NCI-H526 (cell line): ENCODE data around the gene ITFG2.

ENCODE experiments used
- DNase-seq, 2 experiments: peaks; one replicate each; lab custom pipeline; 2025; lab: John Stamatoyannopoulos, UW

ITFG2 gene

GRCh38 chr12:2795291-2796186, 16.9 kb upstream of the ITFG2 start:
- DNase-seq: peak in 1 of 2 experiments; percentile 76

DNA sequence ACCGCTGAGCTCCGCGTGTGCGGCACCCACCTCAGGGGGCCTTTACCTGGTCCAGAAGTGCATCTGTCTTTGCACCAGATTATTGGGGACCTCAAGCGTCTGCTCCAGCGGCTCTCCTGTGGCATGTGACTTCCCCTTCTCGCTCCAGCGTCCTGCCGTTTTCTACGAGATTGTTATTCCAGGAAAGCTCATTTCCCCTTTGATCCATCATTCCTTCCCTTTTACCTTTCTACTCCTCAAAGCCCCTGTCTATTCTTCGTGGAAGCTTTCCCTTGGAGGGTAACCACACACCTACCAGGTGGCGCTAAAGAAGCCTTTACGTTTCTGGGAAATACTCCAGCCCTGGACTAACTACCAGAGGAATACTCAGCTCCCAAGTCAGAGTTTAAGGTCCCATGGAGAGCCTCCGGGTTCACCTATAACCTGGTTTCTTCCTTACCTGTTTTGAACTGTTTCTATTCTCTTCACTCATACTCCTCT, 16.2 kb upstream of the ITFG2 start:
- peak in 1 of 2 experiments; percentile 40 for DNase-seq

DNA sequence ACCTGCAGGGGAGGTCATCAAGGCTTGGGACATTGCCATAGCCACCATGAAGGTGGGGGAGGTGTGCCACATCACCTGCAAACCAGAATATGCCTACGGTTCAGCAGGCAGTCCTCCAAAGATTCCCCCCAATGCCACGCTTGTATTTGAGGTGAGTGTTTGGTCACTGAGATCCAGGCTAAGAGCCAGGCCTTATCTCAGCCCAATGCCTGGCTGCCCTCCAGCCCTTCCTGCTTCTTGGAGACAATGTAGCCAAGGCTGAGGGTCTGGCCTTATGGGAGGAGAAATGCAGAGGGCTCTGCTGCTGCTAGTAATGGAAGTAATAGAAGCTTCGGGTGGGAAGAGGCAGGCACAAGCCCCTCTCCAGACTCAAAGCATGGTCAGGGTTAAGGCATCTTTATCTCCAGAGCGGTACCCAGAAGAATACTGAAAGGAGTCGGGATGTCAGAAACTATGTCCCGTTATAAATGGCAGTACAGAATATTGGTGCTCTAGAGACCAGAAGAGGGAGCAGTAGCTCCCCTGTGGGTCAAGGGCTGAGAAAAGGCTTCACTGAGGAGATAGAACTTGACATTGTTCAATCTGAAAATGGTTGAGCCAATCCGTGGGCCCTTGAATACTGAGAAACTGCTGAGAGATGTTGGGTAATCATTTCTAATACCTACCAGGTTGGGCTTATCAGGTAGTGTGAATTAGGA, 14.6 kb upstream of the ITFG2 start:
- DNase-seq: no peak

DNA sequence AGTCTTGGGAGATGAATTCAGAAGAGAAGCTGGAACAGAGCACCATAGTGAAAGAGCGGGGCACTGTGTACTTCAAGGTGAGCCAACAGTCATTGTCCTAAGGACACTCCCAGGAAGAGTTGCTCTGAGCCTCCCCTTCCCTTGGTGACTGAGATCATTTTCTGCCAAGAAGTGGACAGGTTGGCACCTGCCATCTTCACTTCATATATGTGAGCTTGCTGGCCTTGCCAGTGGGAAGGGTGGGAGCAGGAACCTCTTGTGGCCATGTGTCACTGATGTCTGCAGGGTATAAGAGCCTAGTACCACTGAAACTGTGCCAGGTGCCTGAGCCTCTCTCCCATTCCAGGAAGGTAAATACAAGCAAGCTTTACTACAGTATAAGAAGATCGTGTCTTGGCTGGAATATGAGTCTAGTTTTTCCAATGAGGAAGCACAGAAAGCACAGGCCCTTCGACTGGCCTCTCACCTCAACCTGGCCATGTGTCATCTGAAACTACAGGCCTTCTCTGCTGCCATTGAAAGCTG, 12.4 kb upstream of the ITFG2 start:
- no peak for DNase-seq

DNA sequence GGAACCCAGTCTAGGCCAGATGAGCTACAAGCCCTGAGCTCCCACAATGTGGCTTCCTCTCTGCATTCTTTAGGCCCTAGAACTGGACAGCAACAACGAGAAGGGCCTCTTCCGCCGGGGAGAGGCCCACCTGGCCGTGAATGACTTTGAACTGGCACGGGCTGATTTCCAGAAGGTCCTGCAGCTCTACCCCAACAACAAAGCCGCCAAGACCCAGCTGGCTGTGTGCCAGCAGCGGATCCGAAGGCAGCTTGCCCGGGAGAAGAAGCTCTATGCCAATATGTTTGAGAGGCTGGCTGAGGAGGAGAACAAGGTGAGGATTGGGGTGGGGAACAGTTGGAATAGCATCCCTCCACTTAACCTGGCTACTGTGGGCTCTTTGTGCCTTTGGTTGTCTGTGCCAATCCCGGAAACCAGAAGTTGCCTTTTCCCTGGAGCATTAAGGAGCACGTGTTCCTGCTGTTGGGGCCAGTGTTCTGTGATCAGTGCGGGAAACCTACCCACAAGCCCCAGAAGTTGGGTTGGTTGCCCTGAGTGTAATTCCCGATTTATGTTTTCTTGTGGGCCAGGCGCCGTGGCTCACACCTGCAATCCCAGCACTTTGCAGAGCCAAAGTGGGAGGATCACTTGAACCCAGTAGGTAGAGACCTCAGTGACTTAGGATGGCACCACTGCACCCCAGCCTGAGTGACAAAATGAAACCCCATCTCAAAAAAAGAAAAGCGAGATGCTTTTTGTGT, 11.3 kb upstream of the ITFG2 start:
- no peak for DNase-seq

GRCh38 chr12:2803635-2804392, 8.7 kb upstream of the ITFG2 start:
- DNase-seq: no peak

GRCh38 chr12:2804393-2805142, 7.9 kb upstream of the ITFG2 start:
- no peak for DNase-seq

GRCh38 chr12:2805143-2805520, 7.3 kb upstream of the ITFG2 start:
- no peak for DNase-seq

- DNase-seq: no peak
These were observed 5.8 kb upstream of the ITFG2 start for GRCh38 chr12:2806700-2807099.

GRCh38 chr12:2811801-2812200, 667 bp upstream of the ITFG2 start:
- DNase-seq: peak in 1 of 2 experiments; percentile 10

DNA sequence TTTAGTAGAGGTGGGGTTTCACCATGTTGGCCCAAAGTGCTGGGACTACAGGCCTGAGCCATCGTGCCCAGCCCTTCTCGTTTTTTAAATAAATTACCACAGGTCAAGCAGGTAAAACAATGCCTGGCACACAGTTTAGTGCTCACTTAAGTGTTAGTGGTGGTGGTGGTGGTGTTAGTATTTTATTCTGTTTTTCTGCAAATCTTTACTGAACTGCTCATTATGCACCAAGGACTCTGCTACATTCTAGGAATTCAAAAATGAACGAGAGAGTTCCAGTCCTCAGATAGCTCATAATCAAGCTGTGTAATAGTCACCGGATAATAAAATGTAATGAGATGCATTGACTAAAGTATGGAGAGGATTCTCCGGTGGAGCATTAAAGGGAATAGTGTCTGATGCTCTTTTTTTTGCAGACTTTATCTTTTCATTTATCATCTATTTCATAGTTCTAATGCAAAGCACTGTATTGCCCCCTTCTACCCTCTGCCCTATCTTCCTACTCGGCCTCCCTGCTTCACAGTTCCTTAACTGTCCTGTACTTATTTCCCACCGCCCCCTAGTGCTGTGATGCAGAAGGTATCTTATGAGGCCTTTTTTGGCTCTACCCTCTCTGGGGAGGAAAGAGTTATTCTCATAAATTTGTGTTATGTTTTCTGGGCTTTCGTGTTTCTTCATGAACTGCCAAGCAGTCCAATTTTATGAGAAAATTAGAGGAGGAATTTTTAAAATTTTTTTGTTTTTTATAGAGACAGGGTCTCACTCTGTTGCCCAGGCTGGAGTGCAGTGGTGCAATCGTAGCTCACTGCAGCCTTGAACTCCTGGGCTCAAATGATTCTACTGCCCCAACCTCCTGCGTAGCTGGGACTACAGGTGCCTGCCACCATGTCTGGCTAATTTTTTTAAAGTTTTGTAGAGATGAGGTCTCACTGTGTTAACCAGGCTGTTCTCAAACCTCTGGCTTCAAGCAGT, 1.0 kb downstream of the ITFG2 start:
- DNase-seq: peak; percentile 73 to 81

DNA sequence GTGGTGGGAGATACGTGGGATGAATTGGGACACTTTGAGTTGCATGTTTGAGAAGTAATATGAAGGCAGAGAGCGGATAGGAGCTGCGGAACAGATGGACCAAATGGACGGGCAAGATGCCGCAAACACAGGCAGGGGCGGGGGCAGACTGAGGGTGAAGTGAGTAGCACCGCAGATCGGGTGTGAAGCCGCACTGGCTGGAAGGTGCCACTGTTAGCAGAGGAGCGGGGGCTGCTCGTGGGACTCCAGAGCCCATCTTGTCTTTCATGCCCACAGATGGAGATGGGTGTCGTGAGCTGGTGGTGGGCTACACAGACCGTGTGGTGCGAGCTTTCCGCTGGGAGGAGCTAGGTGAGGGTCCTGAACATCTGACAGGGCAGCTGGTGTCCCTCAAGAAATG, 7.3 kb downstream of the ITFG2 start:
- no peak for DNase-seq

DNA sequence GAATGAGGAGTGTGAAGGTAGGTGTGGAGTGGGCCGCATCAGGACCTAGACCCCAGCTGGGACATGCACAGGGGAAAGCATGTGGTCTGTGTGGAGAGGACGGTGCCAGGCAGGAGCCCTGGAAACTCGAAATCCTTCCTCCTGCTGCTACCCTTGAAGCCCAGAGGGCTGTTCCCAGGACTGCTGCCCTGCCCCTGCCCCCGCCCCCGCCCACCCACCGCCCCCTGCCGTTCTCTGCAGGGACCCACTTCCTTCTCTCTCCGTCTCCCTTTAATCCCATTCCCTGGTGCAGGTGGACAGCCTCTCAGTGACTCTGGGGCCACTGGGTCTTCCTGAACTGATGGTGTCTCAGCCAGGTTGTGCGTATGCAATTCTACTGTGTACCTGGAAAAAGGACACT, 8.0 kb downstream of the ITFG2 start:
- no peak for DNase-seq

- no peak for DNase-seq
These were observed 11.0 kb downstream of the ITFG2 start for GRCh38 chr12:2823483-2823882.

GRCh38 chr12:2824541-2824940, 12.1 kb downstream of the ITFG2 start:
- no peak for DNase-seq

DNA sequence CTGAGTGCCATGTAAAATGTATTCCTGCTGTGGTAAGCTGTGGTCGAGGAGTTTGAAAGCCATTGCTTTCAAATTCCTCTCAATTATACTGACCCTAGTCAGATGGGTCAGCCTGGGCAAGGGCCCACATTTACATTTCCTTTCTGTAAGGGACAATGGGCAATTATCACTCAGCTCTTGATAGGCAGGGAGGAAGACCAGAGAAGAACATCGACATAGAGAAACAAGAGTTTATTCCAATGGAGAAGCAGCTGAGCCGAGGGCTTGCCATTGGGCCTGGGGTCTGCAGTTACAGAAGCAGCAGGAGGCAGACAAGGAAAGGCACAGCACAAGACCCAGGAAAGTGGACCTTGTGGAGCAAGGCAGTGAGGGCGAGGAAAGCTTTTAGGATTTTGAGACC, 12.7 kb downstream of the ITFG2 start:
- DNase-seq: no peak

GRCh38 chr12:2826036-2826435, 13.6 kb downstream of the ITFG2 start:
- DNase-seq: no peak

DNA sequence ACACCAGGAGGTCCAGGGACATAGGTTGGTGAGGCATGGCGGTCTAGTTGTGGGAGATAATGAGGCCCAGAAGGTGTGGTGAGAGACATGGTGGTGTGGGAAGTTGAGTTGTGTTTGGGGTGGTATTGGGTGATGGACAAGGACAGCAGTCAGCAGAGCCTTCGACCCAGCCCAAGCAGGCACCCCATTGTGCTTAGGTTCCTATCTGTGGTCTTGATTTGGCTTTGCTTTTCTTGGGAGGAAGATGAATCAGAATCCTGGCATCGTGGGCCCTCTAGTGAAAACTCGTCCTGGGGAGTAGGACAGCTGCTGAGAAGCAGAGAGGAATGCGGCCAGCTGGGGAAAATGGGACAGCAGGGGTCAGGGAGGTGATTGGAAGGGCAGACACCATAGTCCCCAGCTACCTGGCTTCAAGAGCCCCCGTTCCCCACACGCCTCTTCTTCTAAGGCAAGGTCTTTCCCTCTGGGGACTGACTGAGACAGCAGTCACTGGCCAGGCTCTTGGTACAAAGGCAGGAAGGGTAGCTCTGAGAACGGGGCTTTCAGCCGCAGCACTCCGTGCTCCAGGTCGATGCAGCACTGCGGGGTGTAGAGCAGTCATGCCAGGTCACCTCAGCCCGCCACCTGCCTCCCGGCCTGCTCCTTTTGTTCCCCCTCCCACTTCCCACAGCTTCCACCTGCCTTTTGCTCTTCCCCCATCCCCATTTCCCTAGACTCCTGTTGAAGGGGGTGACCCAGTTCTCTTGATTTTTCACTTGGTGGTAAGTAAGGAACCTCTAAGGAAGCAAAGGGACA, 14.4 kb downstream of the ITFG2 start:
- DNase-seq: no peak

DNA sequence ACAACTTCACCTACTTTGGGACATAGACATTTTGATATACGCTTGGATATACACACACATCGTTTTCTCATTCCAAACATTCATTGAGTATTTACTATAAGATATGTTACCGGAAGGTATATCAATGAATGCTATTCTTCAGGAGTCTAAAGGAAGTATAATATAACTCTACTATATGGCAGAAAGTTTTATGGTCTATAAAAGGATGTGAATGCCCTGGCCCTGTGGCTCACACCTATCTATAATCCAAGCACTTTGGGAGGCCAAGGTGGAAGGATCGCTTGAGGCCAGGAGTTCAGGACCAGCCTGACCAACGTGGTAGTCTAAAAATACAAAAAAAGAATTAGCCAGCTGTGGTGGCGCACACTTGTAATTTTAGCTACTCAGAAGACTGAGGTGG, 16.8 kb downstream of the ITFG2 start:
- DNase-seq: no peak
